PFSK-1 (cell line): ENCODE measurements around the gene ITGA1.

Experiments used
- FOXP2 ChIP-seq: optimal IDR thresholded peaks from 2 replicates; pipeline ENCODE3; 2011; ENCODE audit warnings: borderline replicate concordance, control low read depth, inconsistent platforms; ENCODE audit not compliant: insufficient read depth; ENCODE audit errors: extremely low read length, extremely low read depth
- POLR2AphosphoS5 ChIP-seq: IDR thresholded peaks from 2 replicates; pipeline ENCODE4 v1.6.1; 2012; ENCODE audit warnings: low read depth, mild to moderate bottlenecking, control low read depth, low read length, moderate library complexity
- SIN3A ChIP-seq: IDR thresholded peaks from 2 replicates; pipeline ENCODE4 v1.6.1; 2012; ENCODE audit warnings: mild to moderate bottlenecking, low read length, moderate library complexity, borderline replicate concordance; ENCODE audit not compliant: insufficient read depth
- TAF1 ChIP-seq: IDR thresholded peaks from 2 replicates; pipeline ENCODE4 v1.6.1; 2012; ENCODE audit warnings: low read length, control low read depth, borderline replicate concordance; ENCODE audit not compliant: insufficient read depth
- TF ChIP-seq, protein P1 (sequence below), 2 experiments: IDR thresholded peaks; 2 replicates each; pipeline versions ENCODE4 v1.6.1 to v1.8.0; 2011 to 2012; ENCODE audit warnings: low read depth in 2 of 2, low read length in 2 of 2, control low read depth in 1 of 2, inconsistent platforms in 1 of 2, mild to moderate bottlenecking in 1 of 2, moderate library complexity in 1 of 2; ENCODE audit not compliant: insufficient read depth in 1 of 2

DNA sequence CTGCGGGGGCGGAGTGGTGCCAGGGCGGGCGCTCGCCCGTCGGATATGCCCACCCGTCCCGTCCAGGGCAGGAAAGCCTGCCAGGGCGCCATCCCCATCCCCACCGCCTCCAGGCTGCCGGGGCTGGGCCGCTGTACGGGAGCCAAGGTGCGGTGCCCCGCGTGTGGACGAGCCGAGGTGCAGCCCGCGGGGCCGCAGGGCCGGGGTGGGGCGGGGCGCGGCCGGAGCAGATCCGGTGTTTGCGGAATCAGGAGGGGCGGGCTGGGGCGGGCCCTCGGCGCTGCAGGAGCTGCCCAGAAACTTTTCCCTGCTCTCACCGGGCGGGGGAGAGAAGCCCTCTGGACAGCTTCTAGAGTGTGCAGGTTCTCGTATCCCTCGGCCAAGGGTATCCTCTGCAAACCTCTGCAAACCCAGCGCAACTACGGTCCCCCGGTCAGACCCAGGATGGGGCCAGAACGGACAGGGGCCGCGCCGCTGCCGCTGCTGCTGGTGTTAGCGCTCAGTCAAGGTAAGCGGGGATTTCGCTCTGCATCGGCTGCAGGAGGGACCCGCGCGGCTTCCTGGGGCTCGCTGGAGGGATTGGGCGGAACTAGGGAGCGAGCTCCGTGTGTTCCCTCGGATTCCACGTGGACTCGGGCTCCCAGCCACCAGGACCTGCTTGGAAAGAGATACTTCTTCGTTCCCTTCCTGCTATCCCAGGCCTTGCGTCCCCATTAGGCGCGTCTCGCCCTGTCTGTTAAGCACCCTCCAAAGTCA, 201.5 kb downstream of the ITGA1 start, which contains the start of gene ITGA2:
- TF ChIP-seq POLR2AphosphoS5 (peak; percentile 55), FOXP2 (peak; percentile 43), SIN3A (no peak; the same call in 1 of the 2 replicates), TAF1 (0 out of 2 replicates have a peak, but pooled peaks have one; percentile 41)
- TF ChIP-seq, protein P1, sequence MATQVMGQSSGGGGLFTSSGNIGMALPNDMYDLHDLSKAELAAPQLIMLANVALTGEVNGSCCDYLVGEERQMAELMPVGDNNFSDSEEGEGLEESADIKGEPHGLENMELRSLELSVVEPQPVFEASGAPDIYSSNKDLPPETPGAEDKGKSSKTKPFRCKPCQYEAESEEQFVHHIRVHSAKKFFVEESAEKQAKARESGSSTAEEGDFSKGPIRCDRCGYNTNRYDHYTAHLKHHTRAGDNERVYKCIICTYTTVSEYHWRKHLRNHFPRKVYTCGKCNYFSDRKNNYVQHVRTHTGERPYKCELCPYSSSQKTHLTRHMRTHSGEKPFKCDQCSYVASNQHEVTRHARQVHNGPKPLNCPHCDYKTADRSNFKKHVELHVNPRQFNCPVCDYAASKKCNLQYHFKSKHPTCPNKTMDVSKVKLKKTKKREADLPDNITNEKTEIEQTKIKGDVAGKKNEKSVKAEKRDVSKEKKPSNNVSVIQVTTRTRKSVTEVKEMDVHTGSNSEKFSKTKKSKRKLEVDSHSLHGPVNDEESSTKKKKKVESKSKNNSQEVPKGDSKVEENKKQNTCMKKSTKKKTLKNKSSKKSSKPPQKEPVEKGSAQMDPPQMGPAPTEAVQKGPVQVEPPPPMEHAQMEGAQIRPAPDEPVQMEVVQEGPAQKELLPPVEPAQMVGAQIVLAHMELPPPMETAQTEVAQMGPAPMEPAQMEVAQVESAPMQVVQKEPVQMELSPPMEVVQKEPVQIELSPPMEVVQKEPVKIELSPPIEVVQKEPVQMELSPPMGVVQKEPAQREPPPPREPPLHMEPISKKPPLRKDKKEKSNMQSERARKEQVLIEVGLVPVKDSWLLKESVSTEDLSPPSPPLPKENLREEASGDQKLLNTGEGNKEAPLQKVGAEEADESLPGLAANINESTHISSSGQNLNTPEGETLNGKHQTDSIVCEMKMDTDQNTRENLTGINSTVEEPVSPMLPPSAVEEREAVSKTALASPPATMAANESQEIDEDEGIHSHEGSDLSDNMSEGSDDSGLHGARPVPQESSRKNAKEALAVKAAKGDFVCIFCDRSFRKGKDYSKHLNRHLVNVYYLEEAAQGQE (IDR thresholded peaks at IDR 0.05; ENCODE audit: insufficient read depth in 1 of 2, low read depth in 2 of 2, low read length in 2 of 2), result no peak
